H9 (cell line): Measurements from ENCODE around the gene CAMSAP2. TPM values are rescaled to one million over a fixed set of nuclear protein-coding genes. Genes with fewer than 3 reads are reported as not detected.
"Not testable (repeated sequence)": the region's sequence is repeated elsewhere in the genome, so short reads cannot be mapped to it uniquely, and the experiment has no call there.

Source experiments
- DNase-seq: peaks from one replicate; pipeline ENCODE4 v3.0.0-alpha.2; 2017
- H2AFZ ChIP-seq: one replicate; pipeline ENCODE4 v1.6.1; 2013; ENCODE audit warnings: mild to moderate bottlenecking, low read length, control low read depth, moderate library complexity
- H2AK5ac ChIP-seq: 2 replicates; pipeline ENCODE4 v1.6.1; 2013; ENCODE audit warnings: low read length, control low read depth, mixed read lengths; ENCODE audit not compliant: insufficient read length
- H2BK120ac ChIP-seq: one replicate; pipeline ENCODE4 v1.6.1; 2013; ENCODE audit warnings: low read depth, mild to moderate bottlenecking, low read length, control low read depth, inconsistent platforms; ENCODE audit not compliant: poor library complexity, severe bottlenecking
- H2BK12ac ChIP-seq: 2 replicates; pipeline ENCODE4 v1.6.1; 2013; ENCODE audit warnings: low read length, control low read depth, mixed read lengths, low read depth; ENCODE audit not compliant: insufficient read length
- H2BK15ac ChIP-seq: 2 replicates; pipeline ENCODE4 v1.6.1; 2013; ENCODE audit warnings: low read depth, low read length, control low read depth
- H2BK20ac ChIP-seq: one replicate; pipeline ENCODE4 v1.6.1; 2013; ENCODE audit warnings: low read depth, mild to moderate bottlenecking, low read length, control low read depth, inconsistent platforms; ENCODE audit not compliant: poor library complexity, severe bottlenecking
- H2BK5ac ChIP-seq: 2 replicates; pipeline ENCODE4 v1.6.1; 2013; ENCODE audit warnings: low read length, control low read depth, mixed read lengths; ENCODE audit not compliant: insufficient read length
- H3K14ac ChIP-seq: 2 replicates; pipeline ENCODE4 v1.6.1; 2013; ENCODE audit warnings: low read length, control low read depth; ENCODE audit not compliant: insufficient read depth
- H3K18ac ChIP-seq: 2 replicates; pipeline ENCODE4 v1.6.1; 2013; ENCODE audit warnings: low read depth, mild to moderate bottlenecking, mixed read lengths, low read length, control low read depth; ENCODE audit not compliant: insufficient read length
- H3K23ac ChIP-seq: 2 replicates; pipeline ENCODE4 v1.6.1; 2013; ENCODE audit warnings: low read length, control low read depth, mixed read lengths, low read depth; ENCODE audit not compliant: insufficient read length
- H3K23me2 ChIP-seq: 2 replicates; pipeline ENCODE4 v1.6.1; 2013; ENCODE audit warnings: low read depth, mild to moderate bottlenecking, mixed read lengths, low read length, control low read depth; ENCODE audit not compliant: insufficient read length, poor library complexity, severe bottlenecking
- H3K27ac ChIP-seq: 2 replicates; pipeline ENCODE4 v1.5.1; 2013; ENCODE audit warnings: low read length, control low read depth, mixed read lengths, low read depth; ENCODE audit not compliant: insufficient read length
- H3K27me3 ChIP-seq: 2 replicates; pipeline ENCODE4 v1.6.1; 2013; ENCODE audit warnings: low read length, control low read depth, inconsistent platforms; ENCODE audit not compliant: insufficient read depth
- H3K4ac ChIP-seq: 2 replicates; pipeline ENCODE4 v1.6.1; 2013; ENCODE audit warnings: low read depth, mild to moderate bottlenecking, control low read depth, inconsistent platforms, low read length, moderate library complexity
- H3K4me1 ChIP-seq: 2 replicates; pipeline ENCODE4 v1.6.1; 2013; ENCODE audit warnings: low read length, control low read depth, inconsistent platforms; ENCODE audit not compliant: insufficient read depth
- H3K4me2 ChIP-seq: 2 replicates; pipeline ENCODE4 v1.6.1; 2013; ENCODE audit warnings: low read length, control low read depth, mixed read lengths; ENCODE audit not compliant: insufficient read length, insufficient read depth
- H3K56ac ChIP-seq: 2 replicates; pipeline ENCODE4 v1.6.1; 2013; ENCODE audit warnings: low read depth, mild to moderate bottlenecking, mixed read lengths, low read length, control low read depth; ENCODE audit not compliant: insufficient read length
- H3K79me1 ChIP-seq: 2 replicates; pipeline ENCODE4 v1.6.1; 2013; ENCODE audit warnings: low read depth, mild to moderate bottlenecking, moderate library complexity, low read length, control low read depth, inconsistent platforms; ENCODE audit not compliant: insufficient read depth, poor library complexity, severe bottlenecking
- H3K79me2 ChIP-seq: 2 replicates; pipeline ENCODE4 v1.6.1; 2013; ENCODE audit warnings: low read length, control low read depth, inconsistent platforms; ENCODE audit not compliant: insufficient read depth
- H3K9ac ChIP-seq: 2 replicates; pipeline ENCODE4 v1.6.1; 2013; ENCODE audit warnings: low read length, control low read depth, mixed read lengths; ENCODE audit not compliant: insufficient read length; ENCODE audit errors: extremely low read depth
- H3K9me3 ChIP-seq: one replicate; pipeline ENCODE4 v1.6.1; 2013; ENCODE audit warnings: low read depth, low read length, inconsistent platforms; ENCODE audit not compliant: control insufficient read depth
- H3T11ph ChIP-seq: one replicate; pipeline ENCODE4 v1.6.1; 2013; ENCODE audit warnings: mild to moderate bottlenecking, low read length, control low read depth, inconsistent platforms
- H4K20me1 ChIP-seq: one replicate; pipeline ENCODE4 v1.6.1; 2013; ENCODE audit not compliant: control insufficient read depth, insufficient read length, insufficient read depth
- H4K5ac ChIP-seq: 2 replicates; pipeline ENCODE4 v1.6.1; 2013; ENCODE audit warnings: low read depth, mild to moderate bottlenecking, mixed read lengths, low read length, control low read depth; ENCODE audit not compliant: insufficient read length
- H4K8ac ChIP-seq: replicated peaks from 2 replicates; pipeline ENCODE4 v1.6.1; 2013; ENCODE audit warnings: low read length, control low read depth, mixed read lengths, low read depth; ENCODE audit not compliant: insufficient read length
- H4K91ac ChIP-seq: 2 replicates; pipeline ENCODE4 v1.6.1; 2013; ENCODE audit warnings: low read depth, mild to moderate bottlenecking, moderate library complexity, mixed read lengths, low read length, control low read depth; ENCODE audit not compliant: insufficient read length
- H3K27ac Mint-ChIP-seq, 3 experiments: 2 replicates in 2 of 3; 3 replicates in 1 of 3; pipeline ENCODE4 v1.8.0; 2020 to 2021; ENCODE audit warnings: mixed read lengths in 3 of 3, mild to moderate bottlenecking in 1 of 3, moderate library complexity in 1 of 3
- H3K27me3 Mint-ChIP-seq: 2 replicates; pipeline ENCODE4 v1.8.0; 2021; ENCODE audit warnings: low read depth, mild to moderate bottlenecking, moderate library complexity, mixed read lengths
- H3K36me3 Mint-ChIP-seq, 3 experiments: 2 replicates in 2 of 3; 3 replicates in 1 of 3; pipeline ENCODE4 v1.8.0; 2020 to 2021; ENCODE audit warnings: low read depth in 3 of 3, mixed read lengths in 3 of 3; ENCODE audit not compliant: insufficient read depth in 1 of 3
- H3K4me1 Mint-ChIP-seq, 2 experiments: 2 replicates each; pipeline ENCODE4 v1.8.0; 2020; ENCODE audit warnings: mixed read lengths in 2 of 2
- H3K4me3 Mint-ChIP-seq, 2 experiments: 2 replicates in 1 of 2; 3 replicates in 1 of 2; pipeline ENCODE4 v1.8.0; 2020 to 2021; ENCODE audit warnings: mild to moderate bottlenecking in 2 of 2, mixed read lengths in 2 of 2, moderate library complexity in 1 of 2
- H3K9me3 Mint-ChIP-seq, 2 experiments: 2 replicates in 1 of 2; 3 replicates in 1 of 2; pipeline ENCODE4 v1.8.0; 2020; ENCODE audit warnings: mild to moderate bottlenecking in 2 of 2, mixed read lengths in 2 of 2, moderate library complexity in 1 of 2
- CTCF ChIP-seq: fragments of 200-600 bp; sonication (generic); conservative IDR thresholded peaks from 3 replicates; pipeline ENCODE4 v1.8.0; 2021; ENCODE audit warnings: antibody characterized with exemption, mild to moderate bottlenecking
- WGBS: extraction: QIAGEN DNeasy Blood & Tissue Kit; methylation state at CpG from one replicate; pipeline ENCODE4 v1.1.7; 2013; ENCODE audit warnings: missing lambda C conversion rate, low lambda C conversion rate, mixed read lengths; ENCODE audit not compliant: insufficient read length; ENCODE audit errors: extremely low coverage; 5-methylcytosine and 5-hydroxymethylcytosine counted together
- total RNA-seq: library from RNA; stranded (reverse); gene quantifications from 2 replicates; pipeline ENCODE4 v1.2.1, GENCODE V29; 2021

The CAMSAP2 gene
- total RNA-seq, 1 experiment from 2014 or later, result 33.7 TPM

- Histone ChIP-seq H3K9me3 (no peaks in the 10 kb centered on the region), H2BK120ac (no peak overlapping the region), H2AFZ (no peak overlapping the region), H2AK5ac (no peak overlapping the region), H3K4me1 (no peaks in the 10 kb centered on the region), H3K18ac (no peak overlapping the region), H3K4ac (no peak overlapping the region), H2BK5ac (peak overlapping the region; percentile 29), H3K23me2 (no peaks in the 10 kb centered on the region), H2BK20ac (no peak overlapping the region), H3K79me1 (peaks cover 7% of the 10 kb centered on the region), H4K5ac (peak overlapping the region; percentile 68), H2BK15ac (no peak overlapping the region), H2BK12ac (no peak overlapping the region), H3K4me2 (no peak overlapping the region), H3K27me3 (no peaks in the 10 kb centered on the region), H4K91ac (no peak overlapping the region), H3K23ac (peak overlapping the region; percentile 83), H3K9ac (no peak overlapping the region), H3K27ac (no peak overlapping the region), H3K79me2 (peaks cover 12% of the 10 kb centered on the region; the same call in 1 of the 2 replicates), H3K14ac (no peak overlapping the region), H3T11ph (no peak overlapping the region), H4K20me1 (no peaks in the 10 kb centered on the region), H3K56ac (no peak overlapping the region), H4K8ac (no peak overlapping the region)
- H3K27me3 Mint-ChIP-seq, result no peaks in the 10 kb centered on the region
- no peak for DNase-seq
- H3K27ac Mint-ChIP-seq, result peak overlapping the region in 1 of 3 experiments; percentile 27; a peak in 2 of 7 replicates
- H3K4me1 Mint-ChIP-seq, result peaks cover 10 to 15% of the 10 kb centered on the region in 2 experiments; a peak in 3 of 4 replicates
- TF ChIP-seq CTCF, result no peak
- peaks cover 8 to 22% (median 9%) of the 10 kb centered on the region in 3 experiments for H3K36me3 Mint-ChIP-seq
- H3K4me3 Mint-ChIP-seq, result no peak overlapping the region
- H3K9me3 Mint-ChIP-seq, result no peaks in the 10 kb centered on the region
These were observed 10.4 kb downstream of the CAMSAP2 start for GRCh38 chr1:200749090-200749489.

- H3K36me3 Mint-ChIP-seq, result peaks cover 8 to 22% (median 9%) of the 10 kb centered on the region in 3 experiments
- H3T11ph ChIP-seq, H4K20me1 ChIP-seq: not testable (repeated sequence)
These were observed 12.1 kb downstream of the CAMSAP2 start for GRCh38 chr1:200750749-200751148.

More at GRCh38 chr1:200750749-200751148, 12.1 kb downstream of the CAMSAP2 start:
- H3K4me2 ChIP-seq, H3K18ac ChIP-seq, H3K27me3 Mint-ChIP-seq, DNase-seq, H2BK15ac ChIP-seq, H2BK120ac ChIP-seq, H4K5ac ChIP-seq, H3K56ac ChIP-seq, H3K4me3 Mint-ChIP-seq, H3K9ac ChIP-seq, H3K14ac ChIP-seq, H3K79me2 ChIP-seq, H3K9me3 ChIP-seq, H2BK5ac ChIP-seq, H3K23me2 ChIP-seq, H2BK20ac ChIP-seq, H3K27ac Mint-ChIP-seq, H3K23ac ChIP-seq, H3K4ac ChIP-seq, H4K8ac ChIP-seq, H2AK5ac ChIP-seq, H3K79me1 ChIP-seq, H3K4me1 ChIP-seq, H2AFZ ChIP-seq, H3K4me1 Mint-ChIP-seq, H3K27me3 ChIP-seq, H3K27ac ChIP-seq, H4K91ac ChIP-seq, H3K9me3 Mint-ChIP-seq, H2BK12ac ChIP-seq: not testable (repeated sequence)
- no CpG with 5 or more reads among the region's 10 CpGs for WGBS
